ENCODE data around the gene MMP20.
A peak's percentile ranks its signal among the peaks of the same experiment; 100 is the strongest.

MMP20 gene

DNA sequence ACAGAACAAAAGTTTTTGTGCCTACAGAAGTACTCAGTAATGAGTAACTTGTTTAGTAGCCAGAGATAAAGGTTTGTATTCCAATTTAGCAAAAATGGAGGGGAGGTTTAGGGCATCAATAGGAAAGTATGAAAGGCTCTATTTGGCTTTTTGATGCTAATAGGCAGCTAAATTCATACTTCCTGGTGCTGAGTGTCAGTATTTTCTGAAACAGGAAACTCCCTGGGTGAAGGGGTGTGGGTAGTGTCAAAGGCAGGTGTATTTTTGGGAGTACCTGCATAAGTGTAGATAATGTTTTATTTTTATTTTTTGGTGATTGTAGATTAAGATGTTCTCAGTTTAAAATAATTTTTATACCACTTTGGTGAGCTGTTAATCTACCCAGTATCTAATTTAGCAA lies 65.3 kb downstream of the MMP20 start:
- peak; percentile 36 for DNase-seq (ENCODE audit: low spot score)

DNA sequence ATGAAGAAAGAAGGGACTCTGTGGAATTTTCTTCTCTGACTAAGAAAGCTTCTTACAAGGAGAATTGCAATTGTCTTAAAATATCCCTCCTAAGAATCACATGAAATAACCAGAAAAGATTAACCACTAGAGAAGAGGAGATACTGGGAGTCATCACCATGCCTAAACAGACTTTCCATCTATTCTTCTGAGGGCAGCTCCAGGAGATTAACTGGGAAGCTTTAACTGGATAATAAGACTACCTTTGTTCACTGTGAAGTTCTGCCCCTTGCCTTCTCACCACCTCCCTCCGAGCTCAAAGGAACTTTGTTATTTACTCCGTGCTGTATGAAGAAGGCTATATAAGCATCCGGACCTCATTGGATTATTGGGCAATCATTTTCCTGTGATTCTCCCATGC lies 70.0 kb downstream of the MMP20 start:
- DNase-seq (ENCODE audit: low spot score): no peak

DNA sequence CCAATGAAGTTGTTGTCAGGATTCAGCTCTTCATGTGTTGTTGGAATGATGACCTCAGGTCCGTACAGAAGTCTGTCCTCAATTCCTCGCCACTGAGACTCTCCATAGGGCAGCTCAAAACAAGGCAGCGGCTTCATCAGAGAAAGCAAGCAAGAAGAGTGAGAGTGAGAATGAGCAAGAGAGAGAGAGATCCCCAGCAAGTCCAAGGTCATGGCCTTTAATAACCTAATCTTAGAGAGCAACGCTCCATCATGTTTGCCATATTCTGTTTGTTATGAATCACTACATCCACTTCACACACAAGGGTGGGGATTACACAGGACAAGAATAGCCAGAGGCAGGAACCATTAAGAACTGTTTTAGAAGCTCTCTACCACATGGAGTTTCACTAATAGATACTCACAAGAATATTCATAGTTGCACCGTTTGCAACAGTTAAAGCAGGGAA lies 71.3 kb downstream of the MMP20 start:
- DNase-seq (ENCODE audit: low spot score): no peak

DNA sequence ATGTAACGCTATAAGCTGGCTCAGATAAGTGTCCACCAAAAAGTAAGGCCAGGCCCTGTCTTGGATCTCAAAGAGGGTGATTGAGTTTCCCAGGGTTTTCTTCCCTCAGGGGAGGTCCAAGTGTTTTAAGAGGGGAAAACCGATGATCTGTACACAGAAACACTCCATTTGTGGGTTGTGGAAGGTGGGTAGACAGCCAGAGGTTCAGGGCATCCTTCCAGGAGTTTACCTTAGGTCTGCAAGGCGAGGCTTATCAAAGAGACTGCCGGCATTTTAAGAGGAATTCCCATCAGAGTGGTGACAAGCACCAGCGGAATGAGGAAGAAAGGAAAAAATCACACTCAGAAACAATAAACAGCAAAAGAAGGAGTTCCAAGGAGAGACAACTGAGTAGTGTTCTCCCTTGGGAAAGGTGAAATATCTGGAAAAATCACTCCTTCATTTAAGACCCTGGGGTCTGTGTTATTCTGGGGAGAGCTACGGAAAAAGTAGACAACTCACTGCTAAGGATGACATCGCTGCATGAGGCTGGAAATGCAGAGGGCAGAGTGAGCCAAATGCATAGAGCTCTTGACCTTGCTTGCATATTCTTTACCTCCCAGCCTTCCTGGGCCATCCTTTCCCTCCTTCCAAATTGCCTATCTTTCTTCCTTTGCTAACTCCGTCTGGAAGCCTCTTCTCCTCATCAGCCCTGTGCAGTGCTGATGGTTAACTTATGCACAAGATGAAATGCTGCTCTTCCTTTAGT lies 72.5 kb downstream of the MMP20 start:
- DNase-seq (ENCODE audit: low spot score): no peak

DNA sequence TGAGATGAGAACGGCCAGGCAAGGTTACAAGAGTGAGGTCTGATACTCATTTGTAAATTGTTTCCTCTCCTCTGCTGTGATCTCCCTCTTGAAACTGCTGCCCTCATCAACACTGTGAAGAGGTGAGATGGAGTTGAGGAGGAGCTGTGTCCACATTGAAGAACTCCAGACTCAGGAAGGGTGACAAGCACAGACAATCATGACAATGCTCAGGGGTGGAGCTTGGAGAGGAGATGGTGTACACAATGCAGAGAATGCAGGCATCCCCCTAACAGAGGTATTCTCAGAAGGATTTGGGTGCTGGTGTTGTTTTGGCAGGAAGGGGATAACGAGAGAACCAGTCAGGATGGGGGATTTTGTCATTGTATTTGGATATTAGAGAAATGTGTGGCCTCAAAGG lies 73.1 kb downstream of the MMP20 start:
- no peak for DNase-seq (ENCODE audit: low spot score)

DNA sequence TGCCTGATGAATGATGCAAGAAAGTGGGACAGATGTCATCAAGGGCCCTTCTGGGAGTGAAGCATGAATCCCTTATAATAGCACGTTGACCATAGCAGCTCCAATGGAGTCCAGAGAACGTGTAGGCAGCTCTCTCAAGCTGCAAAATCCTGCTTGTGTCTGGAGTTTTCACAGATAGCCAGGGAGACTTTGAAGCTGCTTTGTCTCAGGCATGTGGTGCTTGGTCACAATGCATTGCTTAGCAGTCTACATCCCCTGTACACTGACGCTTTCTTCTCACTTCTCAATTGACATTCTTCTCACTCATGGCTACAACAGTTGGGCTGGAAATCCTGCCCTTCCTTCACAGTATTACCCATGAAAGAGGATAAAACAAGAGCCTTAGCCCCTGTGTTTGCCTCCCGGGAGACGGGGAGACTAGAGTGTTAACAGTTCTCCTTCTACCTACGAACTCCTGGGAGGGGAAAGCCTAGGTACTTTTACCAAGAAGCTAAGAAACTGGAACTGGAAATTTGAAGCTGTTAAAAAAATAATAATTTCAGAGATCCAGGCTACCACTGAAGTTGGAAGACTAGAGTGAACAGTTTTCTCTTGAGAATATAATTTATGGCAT lies 73.9 kb downstream of the MMP20 start:
- DNase-seq (ENCODE audit: low spot score): no peak

DNA sequence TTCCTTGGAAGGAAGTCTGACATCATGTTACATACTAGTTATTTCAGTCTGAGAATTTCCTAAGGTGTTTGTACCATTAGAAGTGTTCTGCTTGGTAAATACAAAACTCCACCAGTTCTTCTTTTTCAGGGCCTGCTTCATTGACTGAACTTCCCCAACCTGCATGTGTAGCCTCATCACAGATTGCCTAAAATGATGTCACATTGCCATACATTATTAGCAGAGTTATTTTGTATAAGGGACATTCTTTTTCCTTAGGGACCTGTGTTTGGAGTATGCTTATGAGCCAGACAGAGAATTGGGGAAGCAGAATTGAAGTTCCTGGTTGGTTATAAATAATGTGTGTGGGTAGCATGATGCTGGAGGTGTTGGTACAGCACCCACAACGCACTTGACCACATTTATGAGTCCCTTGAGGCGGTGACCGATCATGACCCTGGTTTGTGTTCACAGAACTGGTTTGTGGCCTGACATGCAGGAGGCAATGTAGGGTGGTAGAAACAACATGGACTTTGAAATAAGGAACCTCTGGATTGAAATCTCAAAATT lies 78.1 kb downstream of the MMP20 start:
- no peak for DNase-seq (ENCODE audit: low spot score)

DNA sequence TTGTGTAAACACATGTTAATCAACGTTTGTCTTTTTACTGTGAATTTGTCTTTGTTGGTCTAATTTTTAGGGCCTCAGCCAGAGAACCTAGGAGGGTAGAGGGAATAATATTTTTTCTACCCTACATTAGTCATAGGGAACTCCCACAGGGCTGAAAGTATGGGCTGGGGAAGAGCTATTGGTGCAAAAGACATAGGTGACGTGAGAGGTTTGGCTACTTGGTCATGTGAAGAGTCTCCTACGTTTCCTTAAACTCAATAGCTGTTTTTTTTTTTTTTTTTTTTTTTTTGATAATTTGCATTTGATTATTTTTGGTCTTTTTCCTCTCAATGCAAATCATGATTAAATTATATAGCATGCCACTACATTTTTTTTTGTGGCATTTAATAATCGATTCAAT lies 78.7 kb downstream of the MMP20 start:
- DNase-seq (ENCODE audit: low spot score): no peak

DNA sequence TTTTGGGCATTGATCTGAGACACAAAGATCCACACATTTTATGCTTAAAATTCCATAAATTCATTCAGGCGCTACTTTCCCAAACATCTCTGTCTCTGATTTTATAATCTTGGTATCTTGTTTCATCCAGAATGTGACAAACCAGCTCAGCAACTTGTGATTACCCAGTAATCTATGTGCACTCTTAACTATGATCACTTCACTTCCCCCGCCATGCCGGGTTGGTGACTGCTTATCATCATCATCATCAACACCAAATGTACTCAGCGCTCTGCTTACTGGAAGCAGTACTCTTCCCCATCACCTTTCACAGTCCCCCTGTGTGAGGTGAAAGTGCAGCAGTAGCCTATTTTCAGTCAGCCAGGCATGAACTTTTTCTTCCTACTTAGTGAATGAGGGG lies 79.4 kb downstream of the MMP20 start:
- DNase-seq (ENCODE audit: low spot score): no peak

DNA sequence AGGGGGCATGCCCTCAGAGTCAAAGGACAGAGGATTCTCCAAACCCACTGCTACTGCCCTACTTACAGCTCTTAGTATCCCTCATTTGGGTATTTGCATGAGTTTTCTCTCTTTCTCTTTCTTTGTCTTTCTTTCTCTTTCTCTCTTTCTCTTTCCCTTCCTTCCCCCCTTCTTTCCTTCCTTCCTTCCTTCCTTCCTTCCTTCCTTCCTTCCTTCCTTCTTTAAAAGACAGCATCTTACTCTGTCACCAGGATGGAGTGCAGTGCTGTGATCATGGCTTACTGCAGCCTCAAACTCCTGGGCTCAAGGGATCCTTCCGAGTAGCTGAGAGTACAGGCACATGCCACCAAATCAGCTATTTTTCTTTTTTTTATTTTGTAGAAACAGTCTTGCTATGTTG lies 80.5 kb downstream of the MMP20 start:
- DNase-seq (ENCODE audit: low spot score): no peak

DNA sequence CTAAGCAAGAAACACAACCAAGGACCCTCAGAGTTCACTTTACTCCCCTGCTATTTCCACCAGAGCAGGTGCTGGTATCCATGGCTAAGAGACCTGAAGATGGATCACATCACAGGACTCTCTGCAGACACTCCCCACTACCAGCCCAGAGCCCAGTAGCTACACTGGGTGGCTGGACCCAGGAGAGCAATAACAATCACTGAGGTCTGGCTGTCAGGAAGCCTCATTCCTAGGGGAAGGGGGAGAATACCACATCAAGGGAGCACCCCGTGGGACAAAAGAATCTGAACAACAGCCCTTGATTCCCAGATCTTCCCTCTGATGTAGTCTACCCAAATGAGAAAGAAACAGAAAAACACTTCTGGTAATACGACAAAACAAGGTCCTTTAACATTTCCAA lies 85.6 kb downstream of the MMP20 start:
- no peak for DNase-seq (ENCODE audit: low spot score)

DNA sequence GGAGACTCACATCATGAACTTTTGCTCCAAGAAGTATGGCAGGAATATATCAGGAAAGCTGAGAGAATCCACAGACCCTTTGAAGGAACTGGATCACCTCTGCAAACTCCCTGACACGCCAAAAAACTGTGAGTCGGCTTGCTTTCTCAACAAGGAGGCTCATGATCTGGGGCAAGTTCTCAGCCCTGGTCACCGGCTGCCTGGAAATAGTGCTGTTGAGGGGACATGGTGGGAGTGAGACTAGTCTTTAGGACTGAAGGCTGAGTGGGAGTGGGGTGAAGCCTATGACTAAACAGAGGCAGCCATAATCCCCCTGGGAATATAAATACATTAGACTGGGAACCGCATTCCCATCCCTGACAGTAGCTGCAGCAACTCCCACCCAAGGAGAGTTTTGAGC lies 86.2 kb downstream of the MMP20 start:
- DNase-seq (ENCODE audit: low spot score): no peak

DNA sequence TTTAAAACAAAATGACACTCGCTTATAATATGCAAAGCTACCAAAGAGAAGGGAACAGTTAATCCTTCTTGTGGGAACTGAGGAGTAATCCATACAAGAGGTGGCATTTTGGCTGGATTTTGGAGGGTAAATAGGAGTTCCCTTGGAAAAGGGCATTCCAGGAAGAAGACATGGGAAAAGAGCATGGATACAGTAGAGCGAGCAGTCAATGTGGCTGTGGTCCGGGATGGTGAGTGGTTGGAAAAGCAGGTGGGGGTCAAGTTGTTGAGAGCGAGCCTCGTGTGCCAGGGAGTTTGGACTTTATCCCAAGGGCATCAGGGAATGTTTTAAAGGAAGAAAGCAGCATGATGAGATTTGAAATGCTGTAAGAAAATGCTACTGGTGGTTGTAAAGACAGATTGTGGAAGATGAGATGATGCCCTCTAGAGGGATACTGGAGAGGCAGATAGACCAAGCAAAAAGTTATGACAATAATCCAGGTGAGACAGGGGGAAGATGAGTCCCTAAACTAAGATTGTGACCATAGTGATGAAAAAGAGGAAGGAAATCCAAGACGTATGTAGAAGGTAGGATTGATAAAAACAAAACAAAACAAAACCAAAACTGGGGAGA lies 90.8 kb downstream of the MMP20 start:
- DNase-seq (ENCODE audit: low spot score): no peak

DNA sequence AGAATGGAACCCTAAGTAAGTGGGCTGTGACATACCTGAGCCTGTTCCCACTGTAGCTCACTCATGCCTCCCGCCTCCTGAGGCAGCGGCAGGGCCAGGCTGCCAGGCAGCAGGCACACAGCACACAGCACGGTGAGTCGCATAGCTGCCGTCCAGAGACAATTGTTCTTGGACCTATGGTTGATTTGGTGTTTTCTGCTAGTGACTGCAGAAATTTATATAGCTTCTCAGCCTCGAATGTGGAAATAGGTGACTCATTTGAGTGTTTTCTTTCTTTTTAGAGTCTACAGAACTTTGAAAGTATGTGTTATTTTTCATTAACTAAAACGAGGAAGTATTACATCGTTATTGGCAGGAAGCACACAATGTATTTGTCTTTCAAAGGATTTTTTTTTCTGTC lies 94.6 kb downstream of the MMP20 start, which contains the start of gene MMP7:
Gene MMP7, minus strand, starts transcription at position 190 of the 400 bp plus-strand sequence. Its CDS starts 47 bp downstream, at position 143.
- DNase-seq (ENCODE audit: low spot score): no peak

DNA sequence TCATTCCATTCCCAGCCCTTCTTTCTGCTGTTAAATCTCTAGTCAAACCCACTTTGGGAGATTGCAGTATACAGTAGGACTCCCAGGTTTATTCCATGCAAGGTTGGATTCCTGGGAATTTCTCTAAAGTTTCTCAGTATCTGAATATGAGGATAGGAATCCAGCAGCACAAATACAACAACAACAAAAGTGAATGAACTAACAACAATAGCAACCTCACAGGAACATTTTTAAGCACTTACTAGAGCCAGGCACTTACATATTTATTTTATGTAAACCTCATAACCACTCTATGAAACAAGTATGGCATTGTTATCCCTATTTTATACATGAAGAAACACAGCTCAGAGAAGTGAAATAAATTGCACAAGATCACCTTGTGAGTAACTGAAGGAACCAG lies 96.5 kb downstream of the MMP20 start:
- no peak for DNase-seq (ENCODE audit: low spot score)

DNA sequence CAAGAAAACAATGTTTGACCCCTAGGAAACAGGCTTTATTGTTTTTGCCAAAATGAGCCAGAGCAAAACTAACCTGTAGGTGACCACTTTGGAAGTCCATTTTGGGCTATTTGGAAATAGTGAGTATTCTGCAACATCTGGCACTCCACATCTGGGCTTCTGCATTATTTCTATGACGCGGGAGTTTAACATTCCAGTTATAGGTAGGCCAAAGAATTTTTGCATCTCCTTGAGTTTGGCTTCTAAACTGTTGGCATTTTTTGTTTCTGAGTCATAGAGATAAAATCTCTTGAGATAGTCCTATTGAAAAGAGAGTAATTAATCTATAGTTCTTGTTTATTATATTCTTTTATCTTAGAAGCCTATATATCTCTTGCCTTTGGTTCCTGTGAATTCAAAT lies 97.4 kb downstream of the MMP20 start:
- no peak for DNase-seq (ENCODE audit: low spot score)

DNA sequence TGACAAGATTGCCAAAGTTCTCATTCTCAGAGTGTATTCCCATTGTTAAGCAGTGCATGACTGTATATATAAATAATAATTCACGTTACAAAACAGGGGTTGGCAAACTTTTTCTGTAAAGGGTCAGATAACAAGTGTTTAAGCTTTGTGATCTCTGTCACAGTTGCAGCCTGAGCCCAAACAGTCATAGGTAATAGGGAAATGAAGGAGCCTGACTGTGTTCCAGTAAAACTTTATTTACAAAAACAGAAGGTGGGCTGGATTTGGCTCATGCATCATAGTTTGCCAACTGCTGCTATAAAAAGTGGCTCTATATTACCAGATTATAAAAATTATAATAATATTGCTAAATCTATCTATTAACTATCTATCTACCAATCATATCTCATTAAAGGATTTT lies 98.1 kb downstream of the MMP20 start:
- DNase-seq (ENCODE audit: low spot score): no peak

Measured in CD4-positive, alpha-beta T cell treated with Interleukin-2 at 100 ng/mL for 4 hours (primary cell).